ENCODE measurements around the gene LRMDA.

GRCh38 chr10:76548716-76549115 is 1117.3 kb downstream of the LRMDA start:
- TF ChIP-seq POLR2A (IDR thresholded peaks at IDR 0.05): no peak
- TF ChIP-seq, protein P1, sequence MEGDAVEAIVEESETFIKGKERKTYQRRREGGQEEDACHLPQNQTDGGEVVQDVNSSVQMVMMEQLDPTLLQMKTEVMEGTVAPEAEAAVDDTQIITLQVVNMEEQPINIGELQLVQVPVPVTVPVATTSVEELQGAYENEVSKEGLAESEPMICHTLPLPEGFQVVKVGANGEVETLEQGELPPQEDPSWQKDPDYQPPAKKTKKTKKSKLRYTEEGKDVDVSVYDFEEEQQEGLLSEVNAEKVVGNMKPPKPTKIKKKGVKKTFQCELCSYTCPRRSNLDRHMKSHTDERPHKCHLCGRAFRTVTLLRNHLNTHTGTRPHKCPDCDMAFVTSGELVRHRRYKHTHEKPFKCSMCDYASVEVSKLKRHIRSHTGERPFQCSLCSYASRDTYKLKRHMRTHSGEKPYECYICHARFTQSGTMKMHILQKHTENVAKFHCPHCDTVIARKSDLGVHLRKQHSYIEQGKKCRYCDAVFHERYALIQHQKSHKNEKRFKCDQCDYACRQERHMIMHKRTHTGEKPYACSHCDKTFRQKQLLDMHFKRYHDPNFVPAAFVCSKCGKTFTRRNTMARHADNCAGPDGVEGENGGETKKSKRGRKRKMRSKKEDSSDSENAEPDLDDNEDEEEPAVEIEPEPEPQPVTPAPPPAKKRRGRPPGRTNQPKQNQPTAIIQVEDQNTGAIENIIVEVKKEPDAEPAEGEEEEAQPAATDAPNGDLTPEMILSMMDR (IDR thresholded peaks at IDR 0.05): no peak

Measured in body of pancreas (tissue), 4 donors.